ENCODE measurements around the gene KRTAP29-1. TPM values are rescaled to one million over a fixed set of nuclear protein-coding genes. Genes with fewer than 3 reads are reported as not detected.

Gene KRTAP29-1
- total RNA-seq, 1 experiment from 2014 or later = not detected

GRCh38 chr17:41284546-41284945 is 18.1 kb downstream of the KRTAP29-1 start:
- no TSS peak for BruUV-seq (replicated peaks)
- Histone ChIP-seq H3K9me3 (ENCODE audit: control insufficient read depth, insufficient read depth, low read depth, low read length) (no peaks in the 10 kb centered on the region), H3K27ac (ENCODE audit: low read length) (no peak overlapping the region), H3K27me3 (ENCODE audit: control insufficient read depth, insufficient read depth, low read length) (peaks cover 2% of the 10 kb centered on the region; the same call in 1 of the 2 replicates), H3K4me1 (ENCODE audit: control insufficient read depth, insufficient read depth, low read length) (no peaks in the 10 kb centered on the region), H3K4me3 (ENCODE audit: low read depth in 2 of 2, low read length in 2 of 2) (no peak overlapping the region), H3K36me3 (ENCODE audit: control insufficient read depth, insufficient read depth, low read length) (no peaks in the 10 kb centered on the region)
- intact Hi-C loops (cut with micrococcal nuclease; ENCODE audit: unreplicated experiment) = no loop called here
- in situ Hi-C loops (cut with HindIII; ENCODE audit: low pct_unique_long_range_greater_than_20kb, low sequenced_read_pairs) = no loop called here
- TF ChIP-seq CTCF (IDR thresholded peaks at IDR 0.05) (no peak), SIN3A (IDR thresholded peaks at IDR 0.05; ENCODE audit: borderline replicate concordance, insufficient read depth, low read depth, low read length) (no peak), TCF7L2 (IDR thresholded peaks at IDR 0.05; ENCODE audit: low read depth, low read length) (no peak), POLR2AphosphoS5 (IDR thresholded peaks at IDR 0.05; ENCODE audit: low read depth, low read length) (no peak), REST (IDR thresholded peaks at IDR 0.05; ENCODE audit: insufficient read depth in 1 of 2, low read depth in 2 of 2, low read length in 1 of 2) (no peak)
- ChIA-PET POLR2A (no interaction called here), CTCF (no interaction called here)
- ATAC-seq (no peak), DNase-seq (ENCODE audit: low read depth, low spot score) (no peak)

GRCh38 chr17:41284043-41284442 is 18.6 kb downstream of the KRTAP29-1 start:
- H3K27me3 ChIP-seq (ENCODE audit: control insufficient read depth, insufficient read depth, low read length) = peaks cover 2% of the 10 kb centered on the region; the same call in 1 of the 2 replicates
- no peaks in the 10 kb centered on the region for H3K4me1 ChIP-seq (ENCODE audit: control insufficient read depth, insufficient read depth, low read length)
- BruUV-seq (replicated peaks) = no TSS peak
- no peak for DNase-seq (ENCODE audit: low read depth, low spot score)
- ChIA-PET CTCF (no interaction called here), POLR2A (no interaction called here)
- in situ Hi-C loops (cut with HindIII; ENCODE audit: low pct_unique_long_range_greater_than_20kb, low sequenced_read_pairs) (no loop called here), intact Hi-C loops (cut with micrococcal nuclease; ENCODE audit: unreplicated experiment) (no loop called here)
- no peak for TF ChIP-seq TCF7L2 (IDR thresholded peaks at IDR 0.05; ENCODE audit: low read depth, low read length)
- TF ChIP-seq REST (IDR thresholded peaks at IDR 0.05; ENCODE audit: insufficient read depth in 1 of 2, low read depth in 2 of 2, low read length in 1 of 2) = no peak
- ATAC-seq = no peak
- no peak overlapping the region for H3K4me3 ChIP-seq (ENCODE audit: low read depth in 2 of 2, low read length in 2 of 2)
- H3K9me3 ChIP-seq (ENCODE audit: control insufficient read depth, insufficient read depth, low read depth, low read length) = no peaks in the 10 kb centered on the region
- H3K27ac ChIP-seq (ENCODE audit: low read length) = no peak overlapping the region
- no peaks in the 10 kb centered on the region for H3K36me3 ChIP-seq (ENCODE audit: control insufficient read depth, insufficient read depth, low read length)

All from Panc1 (cell line).